ENCODE data around the gene ZIC2.

The ZIC2 gene

DNA sequence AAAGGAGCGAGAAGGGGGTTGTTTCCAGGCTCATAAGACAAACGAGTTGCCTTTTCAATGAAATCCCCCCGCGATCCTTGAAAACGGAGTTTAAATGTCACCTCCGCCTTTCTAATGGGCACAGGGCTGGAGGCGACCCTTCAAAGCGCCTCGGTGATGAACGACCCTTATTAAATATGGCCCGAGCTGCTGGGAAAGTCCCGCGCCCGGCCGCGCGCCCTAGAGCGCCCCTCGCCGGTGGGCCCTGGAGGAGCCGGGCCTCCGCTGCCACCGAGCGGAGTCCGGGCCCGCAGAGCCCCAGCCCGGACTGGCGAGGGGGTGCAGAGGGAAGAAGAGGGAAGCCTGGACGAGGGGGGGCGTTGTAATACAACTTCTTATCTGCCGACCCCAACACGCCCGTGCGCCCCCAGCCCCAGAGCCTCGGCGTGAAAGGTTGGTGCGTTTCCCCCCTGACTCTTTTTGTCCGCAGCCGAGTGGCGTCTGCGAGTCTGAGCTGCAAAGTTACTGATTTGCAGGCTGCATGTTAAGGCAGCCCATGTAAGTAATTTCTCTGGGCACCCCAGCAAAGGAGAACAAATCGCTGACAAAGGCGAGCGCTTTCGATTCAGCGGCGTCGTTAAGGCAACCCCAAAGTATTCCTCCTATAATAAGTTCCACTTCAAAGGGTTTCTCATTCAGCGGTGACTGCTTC lies 21.9 kb upstream of the ZIC2 start:
- no peak for DNase-seq (ENCODE audit: low read depth)
- TF ChIP-seq, protein P1, sequence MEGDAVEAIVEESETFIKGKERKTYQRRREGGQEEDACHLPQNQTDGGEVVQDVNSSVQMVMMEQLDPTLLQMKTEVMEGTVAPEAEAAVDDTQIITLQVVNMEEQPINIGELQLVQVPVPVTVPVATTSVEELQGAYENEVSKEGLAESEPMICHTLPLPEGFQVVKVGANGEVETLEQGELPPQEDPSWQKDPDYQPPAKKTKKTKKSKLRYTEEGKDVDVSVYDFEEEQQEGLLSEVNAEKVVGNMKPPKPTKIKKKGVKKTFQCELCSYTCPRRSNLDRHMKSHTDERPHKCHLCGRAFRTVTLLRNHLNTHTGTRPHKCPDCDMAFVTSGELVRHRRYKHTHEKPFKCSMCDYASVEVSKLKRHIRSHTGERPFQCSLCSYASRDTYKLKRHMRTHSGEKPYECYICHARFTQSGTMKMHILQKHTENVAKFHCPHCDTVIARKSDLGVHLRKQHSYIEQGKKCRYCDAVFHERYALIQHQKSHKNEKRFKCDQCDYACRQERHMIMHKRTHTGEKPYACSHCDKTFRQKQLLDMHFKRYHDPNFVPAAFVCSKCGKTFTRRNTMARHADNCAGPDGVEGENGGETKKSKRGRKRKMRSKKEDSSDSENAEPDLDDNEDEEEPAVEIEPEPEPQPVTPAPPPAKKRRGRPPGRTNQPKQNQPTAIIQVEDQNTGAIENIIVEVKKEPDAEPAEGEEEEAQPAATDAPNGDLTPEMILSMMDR (conservative IDR thresholded peaks at IDR 0.05; ENCODE audit: control insufficient read depth, insufficient read depth, low read depth, low read length): no peak
- H3K4me3 ChIP-seq (ENCODE audit: control insufficient read depth, low read depth, low read length): no peak overlapping the region

DNA sequence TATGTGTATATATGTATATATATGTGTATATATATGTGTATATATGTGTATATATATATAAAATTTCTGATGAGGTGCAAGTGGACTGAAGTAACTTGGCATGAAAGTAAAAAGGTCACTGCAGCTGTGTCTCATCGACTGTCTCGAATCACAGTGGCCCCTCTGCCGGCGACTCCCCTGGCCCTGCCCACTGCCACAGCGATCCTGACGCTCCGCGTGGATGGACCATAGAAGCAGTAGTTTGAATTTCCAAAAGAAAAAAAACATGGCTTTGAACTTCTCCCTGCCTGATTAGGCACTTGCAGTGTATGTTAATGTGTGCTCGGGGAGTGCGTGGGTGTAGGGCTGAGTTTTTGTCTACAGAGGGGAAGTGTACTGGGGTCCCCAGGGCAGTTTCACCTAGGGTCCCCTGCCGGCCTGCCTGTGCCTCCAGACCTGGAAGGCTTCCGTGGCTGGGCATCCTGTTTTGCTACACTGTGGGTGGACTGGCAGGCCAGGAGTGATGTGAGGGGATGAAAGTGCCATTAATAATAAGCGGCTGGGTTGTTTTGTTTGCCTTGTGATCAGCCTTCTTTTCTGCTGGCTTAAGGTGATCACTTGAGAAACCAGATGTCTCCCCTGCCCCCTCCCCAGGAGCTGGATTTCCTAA lies 20.8 kb upstream of the ZIC2 start:
- H3K4me3 ChIP-seq (ENCODE audit: control insufficient read depth, low read depth, low read length): no peak overlapping the region
- DNase-seq (ENCODE audit: low read depth): no peak
- TF ChIP-seq, protein P1 (conservative IDR thresholded peaks at IDR 0.05; ENCODE audit: control insufficient read depth, insufficient read depth, low read depth, low read length): no peak

DNA sequence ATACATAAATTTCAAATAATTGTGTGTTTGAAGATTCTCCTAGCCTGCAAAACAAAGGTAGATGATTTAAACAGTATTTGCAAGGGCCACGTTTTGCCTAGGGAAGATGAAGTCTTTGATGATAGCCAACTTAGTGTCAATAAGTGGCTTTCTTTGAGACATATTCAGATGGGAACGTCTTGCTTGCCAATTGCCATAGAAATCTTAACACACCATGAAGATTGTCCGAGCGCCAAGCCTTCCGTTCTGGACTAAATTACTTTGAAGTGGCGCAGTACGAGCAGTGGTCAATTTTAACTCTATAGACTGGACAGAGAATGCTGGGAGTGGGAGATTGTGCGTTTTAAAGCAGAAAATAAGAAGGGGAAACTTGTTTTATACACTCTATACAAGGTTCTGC lies 19.9 kb upstream of the ZIC2 start:
- TF ChIP-seq, protein P1 (conservative IDR thresholded peaks at IDR 0.05; ENCODE audit: control insufficient read depth, insufficient read depth, low read depth, low read length): no peak

DNA sequence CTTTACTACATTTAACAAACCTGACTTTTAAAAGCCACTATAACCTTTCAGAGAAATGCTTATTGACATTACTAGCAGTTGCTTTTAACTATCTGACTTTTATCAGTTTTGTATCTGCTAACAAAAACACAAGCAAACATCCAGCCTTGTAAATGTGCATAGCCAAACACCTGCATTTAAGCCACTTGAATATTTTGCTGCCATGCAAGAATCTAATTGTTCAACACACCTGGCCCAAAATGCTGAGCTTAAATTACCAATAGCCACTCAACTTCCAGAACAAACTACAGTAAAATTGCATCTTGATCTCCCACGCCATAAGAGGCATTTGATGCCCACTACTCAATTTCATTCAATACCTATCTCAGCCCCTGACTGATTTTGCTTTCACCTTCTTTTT lies 19.3 kb upstream of the ZIC2 start:
- no peak overlapping the region for H3K4me3 ChIP-seq (ENCODE audit: control insufficient read depth, low read depth, low read length)
- no peak for DNase-seq (ENCODE audit: low read depth)
- TF ChIP-seq, protein P1 (conservative IDR thresholded peaks at IDR 0.05; ENCODE audit: control insufficient read depth, insufficient read depth, low read depth, low read length): no peak

More for the DNA sequence above, 19.9 kb upstream of the ZIC2 start:
- no peak overlapping the region for H3K4me3 ChIP-seq (ENCODE audit: control insufficient read depth, low read depth, low read length)
- no peak for DNase-seq (ENCODE audit: low read depth)

DNA sequence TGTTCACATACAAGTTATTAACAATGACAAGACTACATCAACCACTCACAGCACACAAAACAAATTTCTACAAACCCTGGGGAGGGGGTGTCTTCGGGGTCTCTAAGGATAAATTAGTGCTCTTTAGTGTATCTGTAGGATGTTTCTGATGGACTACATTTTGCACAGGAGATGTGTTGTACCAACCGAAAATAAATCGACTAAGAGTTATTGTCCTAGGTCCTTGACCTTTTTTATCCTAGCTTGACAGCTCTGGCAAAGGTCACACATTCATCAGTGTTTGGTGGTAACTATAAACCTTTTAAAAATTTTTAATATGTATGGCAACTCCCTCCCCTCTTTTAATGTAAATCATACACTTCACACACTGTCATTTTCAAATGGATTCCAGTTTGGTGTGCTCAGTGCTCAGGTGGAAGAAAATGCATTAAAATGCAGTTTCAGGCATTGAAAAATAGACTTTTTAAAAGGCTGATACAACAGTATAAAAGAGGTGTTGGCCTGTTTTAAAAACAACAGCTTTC lies 17.7 kb upstream of the ZIC2 start:
- TF ChIP-seq, protein P1 (conservative IDR thresholded peaks at IDR 0.05; ENCODE audit: control insufficient read depth, insufficient read depth, low read depth, low read length): no peak
- no peak for DNase-seq (ENCODE audit: low read depth)
- no peak overlapping the region for H3K4me3 ChIP-seq (ENCODE audit: control insufficient read depth, low read depth, low read length)

DNA sequence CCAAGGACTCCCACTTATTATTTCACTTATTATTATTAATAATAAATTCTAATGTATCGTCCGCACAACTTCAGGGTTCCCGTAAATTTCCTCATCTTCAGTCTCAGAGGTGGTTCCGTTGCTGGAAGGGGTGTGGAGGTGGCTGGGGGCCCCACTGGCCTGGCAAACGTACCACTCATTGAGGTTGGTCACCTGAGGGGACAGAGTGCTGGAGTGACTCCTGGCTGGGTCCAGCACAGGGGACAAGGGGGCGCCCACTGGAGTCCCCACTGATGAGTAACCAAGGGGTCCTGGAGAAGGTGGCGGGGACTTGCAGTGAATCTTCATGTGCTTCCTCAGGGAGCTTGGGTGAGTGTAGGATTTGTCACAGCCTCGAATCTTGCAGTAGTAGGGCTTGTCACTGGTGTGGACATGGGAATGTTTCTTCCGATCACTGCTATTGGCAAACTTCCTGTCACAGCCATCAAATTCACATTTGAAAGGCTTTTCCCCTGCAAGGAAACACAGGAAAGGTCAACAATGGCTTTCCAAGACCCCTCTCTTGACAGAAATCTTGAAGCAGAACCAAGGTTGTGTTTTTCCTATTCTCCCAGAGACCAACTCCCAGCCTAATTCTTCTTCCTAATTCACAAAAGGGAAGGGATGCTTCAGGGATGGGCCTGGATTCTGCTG lies 16.1 kb upstream of the ZIC2 start:
- no peak for DNase-seq (ENCODE audit: low read depth)
- H3K4me3 ChIP-seq (ENCODE audit: control insufficient read depth, low read depth, low read length): no peak overlapping the region
- TF ChIP-seq, protein P1 (conservative IDR thresholded peaks at IDR 0.05; ENCODE audit: control insufficient read depth, insufficient read depth, low read depth, low read length): no peak

Data from fibroblast of mammary gland (primary cell).